ENCODE results near the gene TCERG1. TPM values are rescaled to one million over a fixed set of nuclear protein-coding genes. Genes with fewer than 3 reads are reported as not detected.

Gene TCERG1
- total RNA-seq, 1 donor from 2014 or later, result 227 TPM

DNA sequence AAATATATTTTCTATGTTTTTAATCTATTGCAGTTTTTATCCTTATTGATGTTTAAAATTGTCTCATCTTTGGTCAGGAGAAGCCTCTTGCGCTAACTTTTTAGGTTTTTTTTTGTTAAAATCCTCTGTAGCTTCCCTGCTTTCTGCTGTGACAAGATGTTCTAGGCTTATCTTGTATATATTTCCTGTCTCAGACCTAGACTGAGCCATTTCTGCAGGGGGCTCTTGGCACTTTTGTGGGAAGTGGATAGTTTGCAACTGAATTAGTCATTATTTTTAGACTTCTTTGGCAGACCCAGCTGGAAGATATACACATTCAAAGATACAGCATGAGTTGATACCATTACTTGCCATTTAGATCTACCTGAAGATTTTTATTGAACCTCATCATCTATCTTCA, 28.8 kb downstream of the TCERG1 start:
- Histone ChIP-seq H2AFZ (replicated peaks) (no peak overlapping the region), H3K79me2 (ENCODE audit: low read depth) (no peaks in the 10 kb centered on the region), H3K4me2 (no peak overlapping the region), H3K36me3 (peaks cover 19% of the 10 kb centered on the region), H3K9me3 (ENCODE audit: low read depth) (no peaks in the 10 kb centered on the region), H3K27me3 (no peaks in the 10 kb centered on the region), H3K4me1 (no peaks in the 10 kb centered on the region), H3K9ac (no peak overlapping the region), H3F3A (ENCODE audit: low read depth) (no peaks in the 10 kb centered on the region), H3K4me3 (no peak overlapping the region), H4K20me1 (ENCODE audit: low read depth) (peaks cover 13% of the 10 kb centered on the region), H3K27ac (no peak overlapping the region)
- TF ChIP-seq EZH2 (IDR thresholded peaks at IDR 0.05), result no peak
- no peak for TF ChIP-seq EZH2phosphoT487 (IDR thresholded peaks at IDR 0.05)
- TF ChIP-seq CTCF (IDR thresholded peaks at IDR 0.05), result no peak
- Mint-ChIP-seq H3K27ac (no peak overlapping the region), H3K9me3 (no peaks in the 10 kb centered on the region), H3K4me1 (no peaks in the 10 kb centered on the region), H3K27me3 (ENCODE audit: insufficient read depth, low read depth) (no peaks in the 10 kb centered on the region), H3K36me3 (peaks cover 37% of the 10 kb centered on the region), H3K4me3 (no peak overlapping the region)
- no peak for DNase-seq (ENCODE audit: low spot score)

DNA sequence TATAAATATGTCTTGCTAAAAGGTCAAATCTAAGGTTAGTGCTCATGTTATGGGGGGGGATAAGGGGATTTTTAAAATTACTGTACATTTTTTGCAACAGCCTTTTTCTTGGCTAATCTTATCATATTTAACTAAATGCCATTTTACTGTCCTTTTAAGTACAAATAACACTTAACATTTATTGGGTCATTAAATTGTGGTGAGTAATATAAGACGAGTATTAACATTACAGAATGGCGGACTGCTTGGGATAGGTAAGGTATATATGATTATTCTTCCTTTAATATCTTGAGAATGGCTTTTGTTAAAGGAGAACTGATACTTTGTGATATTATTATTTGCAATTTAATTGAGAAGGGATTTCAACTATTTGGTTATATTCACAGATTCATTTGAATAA, 35.6 kb downstream of the TCERG1 start:
- H3K36me3 Mint-ChIP-seq, result peaks cover 42% of the 10 kb centered on the region
- Histone ChIP-seq H3K4me3 (no peak overlapping the region), H3F3A (ENCODE audit: low read depth) (no peaks in the 10 kb centered on the region), H3K27me3 (no peaks in the 10 kb centered on the region), H3K36me3 (peaks cover 43% of the 10 kb centered on the region), H3K9me3 (ENCODE audit: low read depth) (no peaks in the 10 kb centered on the region), H3K27ac (no peak overlapping the region), H3K9ac (no peak overlapping the region), H3K4me2 (no peak overlapping the region), H2AFZ (replicated peaks) (no peak overlapping the region), H3K4me1 (no peaks in the 10 kb centered on the region), H3K79me2 (ENCODE audit: low read depth) (no peaks in the 10 kb centered on the region), H4K20me1 (ENCODE audit: low read depth) (no peaks in the 10 kb centered on the region)
- no peak overlapping the region for H3K4me3 Mint-ChIP-seq
- no peak for TF ChIP-seq CTCF (IDR thresholded peaks at IDR 0.05)
- no peak for TF ChIP-seq EZH2phosphoT487 (IDR thresholded peaks at IDR 0.05)
- no peak for TF ChIP-seq EZH2 (IDR thresholded peaks at IDR 0.05)
- no peak overlapping the region for H3K27ac Mint-ChIP-seq
- no peaks in the 10 kb centered on the region for H3K27me3 Mint-ChIP-seq (ENCODE audit: insufficient read depth, low read depth)
- no peaks in the 10 kb centered on the region for H3K9me3 Mint-ChIP-seq
- H3K4me1 Mint-ChIP-seq, result no peaks in the 10 kb centered on the region
- DNase-seq (ENCODE audit: low spot score), result no peak

- no peak overlapping the region for H3K9ac ChIP-seq
- H3K36me3 ChIP-seq, result peaks cover 36% of the 10 kb centered on the region
- H3K27ac ChIP-seq, result no peak overlapping the region
- peaks cover 4% of the 10 kb centered on the region for H3F3A ChIP-seq (ENCODE audit: low read depth)
- no peak overlapping the region for H3K4me2 ChIP-seq
- H4K20me1 ChIP-seq (ENCODE audit: low read depth), result no peaks in the 10 kb centered on the region
- Mint-ChIP-seq H3K36me3 (peaks cover 52% of the 10 kb centered on the region), H3K4me3 (no peak overlapping the region), H3K27me3 (ENCODE audit: insufficient read depth, low read depth) (no peaks in the 10 kb centered on the region), H3K9me3 (no peaks in the 10 kb centered on the region), H3K4me1 (no peaks in the 10 kb centered on the region), H3K27ac (no peak overlapping the region)
- H3K9me3 ChIP-seq (ENCODE audit: low read depth), result no peaks in the 10 kb centered on the region
- H2AFZ ChIP-seq (replicated peaks), result no peak overlapping the region
- H3K4me1 ChIP-seq, result no peaks in the 10 kb centered on the region
- H3K27me3 ChIP-seq, result no peaks in the 10 kb centered on the region
- TF ChIP-seq CTCF (IDR thresholded peaks at IDR 0.05) (no peak), EZH2 (IDR thresholded peaks at IDR 0.05) (no peak), EZH2phosphoT487 (IDR thresholded peaks at IDR 0.05) (no peak)
- H3K4me3 ChIP-seq, result no peak overlapping the region
- DNase-seq (ENCODE audit: low spot score), result no peak
- no peaks in the 10 kb centered on the region for H3K79me2 ChIP-seq (ENCODE audit: low read depth)
Measured at GRCh38 chr5:146484714-146485391, 37.7 kb downstream of the TCERG1 start.
